GM12878 (cell line): ENCODE data around the gene PGC. TPM values are rescaled to one million over a fixed set of nuclear protein-coding genes. Genes with fewer than 3 reads are reported as not detected.
A peak's percentile ranks its signal among the peaks of the same experiment; 100 is the strongest.

Source experiments
- ATAC-seq: fragments of 200-7000 bp; cut with Tn5 transposase; 3 replicates; pipeline ENCODE4 v1.9.1; 2020; ENCODE audit warnings: mild to moderate bottlenecking, moderate library complexity
- BruUV-seq: library from RNA; stranded (reverse); fragments of 400-500 nt; replicated peaks from 2 replicates; lab custom pipeline; 2021; lab: Mats Ljungman, UMichigan
- CTCF ChIA-PET: fragments of 300-600 bp; sonication (Branson Sonifier 250); formaldehyde crosslinking; extraction: SDS; loops from one replicate; lab custom pipeline; 2021; ENCODE audit warnings: inconsistent platforms; lab: Yijun Ruan, JAX
- POLR2A ChIA-PET: fragments of 350-600 bp; formaldehyde crosslinking; extraction: SDS; loops from one replicate; lab custom pipeline; 2021; ENCODE audit warnings: inconsistent platforms; lab: Charles Lee
- RAD21 ChIA-PET: fragments of 300-600 bp; sonication (Branson Sonifier 250); formaldehyde crosslinking; loops from one replicate; lab custom pipeline; 2023; ENCODE audit warnings: antibody characterized with exemption; ENCODE audit not compliant: unreplicated experiment; lab: Charles Lee
- SMC1A ChIA-PET: fragments of 300-600 bp; sonication (Branson Sonifier 250); formaldehyde crosslinking; loops from one replicate; lab custom pipeline; 2023; ENCODE audit not compliant: unreplicated experiment, uncharacterized antibody; lab: Charles Lee
- DNase-seq: peaks from one replicate; pipeline ENCODE4 v3.0.0-alpha.2; 2011; ENCODE audit warnings: low read depth, low spot score
- FAIRE-seq: peaks from 3 replicates; lab custom pipeline; 2011; peaks lifted over from hg19 to GRCh38; lab: Jason Lieb, UNC
- H2AFZ ChIP-seq: 2 replicates; pipeline ENCODE4 v1.6.0; 2011; ENCODE audit warnings: low read depth, low read length, control low read depth; ENCODE audit not compliant: control insufficient read depth
- H3K27ac ChIP-seq: 2 replicates; pipeline ENCODE4 v1.5.1; 2011; ENCODE audit warnings: control low read depth; ENCODE audit not compliant: control insufficient read depth, insufficient read depth
- H3K27me3 ChIP-seq, 2 experiments: replicated peaks in 1 of 2; 2 replicates each; pipeline versions ENCODE4 v1.6.0 to v1.6.1; 2011; ENCODE audit warnings: low read length in 1 of 2; ENCODE audit not compliant: control insufficient read depth in 2 of 2, insufficient read depth in 2 of 2
- H3K36me3 ChIP-seq, 2 experiments: 2 replicates each; pipeline ENCODE4 v1.5.1; 2011; ENCODE audit warnings: low read length in 1 of 2; ENCODE audit not compliant: control insufficient read depth in 2 of 2, insufficient read depth in 2 of 2
- H3K4me1 ChIP-seq: 2 replicates; pipeline ENCODE4 v1.6.1; 2011; ENCODE audit warnings: mild to moderate bottlenecking, low read length, moderate library complexity, mixed read lengths; ENCODE audit not compliant: control insufficient read depth, insufficient read depth
- H3K4me2 ChIP-seq: 2 replicates; pipeline ENCODE4 v1.6.0; 2011; ENCODE audit warnings: control low read depth; ENCODE audit not compliant: control insufficient read depth, insufficient read depth
- H3K4me3 ChIP-seq: fragments of 200-600 bp; sonication (generic); 2 replicates; pipeline ENCODE4 v1.5.1; 2016
- H3K79me2 ChIP-seq: 2 replicates; pipeline ENCODE4 v1.6.0; 2011; ENCODE audit warnings: low read length; ENCODE audit not compliant: control insufficient read depth, insufficient read depth
- H3K9ac ChIP-seq: 2 replicates; pipeline ENCODE4 v1.8.0; 2011; ENCODE audit warnings: low read length, control low read depth, mixed read lengths; ENCODE audit not compliant: control insufficient read depth, insufficient read depth
- H3K9me3 ChIP-seq: replicated peaks from 3 replicates; pipeline ENCODE4 v1.5.1; 2011; ENCODE audit warnings: mild to moderate bottlenecking, low read length; ENCODE audit not compliant: control insufficient read depth, insufficient read depth
- H4K20me1 ChIP-seq: 2 replicates; pipeline ENCODE4 v1.6.0; 2011; ENCODE audit not compliant: control insufficient read depth, insufficient read depth
- ATF3 ChIP-seq: IDR thresholded peaks from 2 replicates; pipeline ENCODE4 v1.6.1; 2011; ENCODE audit warnings: low read depth, mild to moderate bottlenecking, low read length, moderate library complexity, borderline replicate concordance; ENCODE audit errors: extremely low read depth
- CBFB ChIP-seq: IDR thresholded peaks from 2 replicates; pipeline ENCODE4 v1.6.1; 2016; ENCODE audit warnings: antibody characterized with exemption, low read depth
- CBX3 ChIP-seq: fragments of 200-600 bp; sonication (generic); IDR thresholded peaks from 2 replicates; pipeline ENCODE4 v1.6.1; 2016; ENCODE audit warnings: low read depth, borderline replicate concordance
- ELK1 ChIP-seq: IDR thresholded peaks from 2 replicates; pipeline ENCODE4 v1.6.1; 2012; ENCODE audit warnings: low read depth, low read length, improper control_type of control experiment
- HDAC6 ChIP-seq: fragments of 200-600 bp; sonication (generic); IDR thresholded peaks from one replicate; pipeline ENCODE4 v1.8.0; 2017; ENCODE audit warnings: antibody characterized with exemption; ENCODE audit not compliant: unreplicated experiment
- MTA3 ChIP-seq: IDR thresholded peaks from 2 replicates; pipeline ENCODE4 v1.6.1; 2012; ENCODE audit warnings: low read length, inconsistent platforms, borderline replicate concordance
- NFXL1 ChIP-seq: fragments of 450-650 bp; IDR thresholded peaks from 2 replicates; pipeline ENCODE4 v1.6.1; 2017; ENCODE audit warnings: antibody characterized with exemption, mild to moderate bottlenecking, borderline replicate concordance
- RFX5 ChIP-seq: IDR thresholded peaks from 2 replicates; pipeline ENCODE4 v1.6.1; 2011; ENCODE audit warnings: low read depth, low read length, improper control_type of control experiment
- SIX5 ChIP-seq: IDR thresholded peaks from 2 replicates; pipeline ENCODE4 v1.6.1; 2011; ENCODE audit warnings: mild to moderate bottlenecking, low read depth, low read length, moderate library complexity; ENCODE audit not compliant: severe bottlenecking
- SMARCA5 ChIP-seq: fragments of 450-650 bp; IDR thresholded peaks from 2 replicates; pipeline ENCODE4 v1.6.1; 2017; ENCODE audit warnings: mild to moderate bottlenecking
- SUZ12 ChIP-seq: fragments of 200-600 bp; sonication (generic); IDR thresholded peaks from one replicate; pipeline ENCODE4 v1.6.1; 2018; ENCODE audit warnings: antibody characterized with exemption, mild to moderate bottlenecking; ENCODE audit not compliant: unreplicated experiment
- TARDBP ChIP-seq: IDR thresholded peaks from 2 replicates; pipeline ENCODE4 v1.6.1; 2016; ENCODE audit warnings: borderline replicate concordance
- WRNIP1 ChIP-seq: IDR thresholded peaks from 2 replicates; pipeline ENCODE4 v1.6.1; 2011; ENCODE audit warnings: low read depth, low read length, improper control_type of control experiment, borderline replicate concordance
- ZNF217 ChIP-seq: fragments of 450-650 bp; IDR thresholded peaks from 2 replicates; pipeline ENCODE4 v1.6.1; 2017; ENCODE audit warnings: antibody characterized with exemption, mild to moderate bottlenecking
- WGBS: methylation state at CpG from one replicate; pipeline ENCODE4 v1.1.6; 2016; ENCODE audit warnings: low lambda C conversion rate; ENCODE audit not compliant: insufficient replicate concordance, insufficient coverage; ENCODE audit errors: missing lambda C conversion rate; 5-methylcytosine and 5-hydroxymethylcytosine counted together
- in situ Hi-C: fragments of 300-500 bp; cut with MboI; formaldehyde crosslinking; loops from 9 replicates; pipeline ENCODE4 v1.14.3; 2018; ENCODE audit warnings: mixed read lengths
- intact Hi-C: fragments of 100-400 bp; cut with micrococcal nuclease; formaldehyde crosslinking; loops from one replicate; pipeline ENCODE4 v1.14.2; 2022; ENCODE audit not compliant: unreplicated experiment
- polyA plus RNA-seq, 11 experiments: library from polyadenylated mRNA; depleted of rRNA in 4 of 11; unstranded in 6 of 11; stranded (reverse) in 5 of 11; fragments of >200 nt; fragmentation: Nextera tagmentation in 4 of 11; fragmentation: Illumina TruSeq in 1 of 11; extraction: Ambion mirVana in 4 of 11; extraction: Trizol in 1 of 11; gene quantifications; 1 replicate in 1 of 11; 2 replicates in 10 of 11; pipeline versions ENCODE4 v1.2.1 to v1.2.3, GENCODE V29; 2011 to 2016; ENCODE audit warnings: inconsistent platforms in 2 of 11, missing spikeins in 2 of 11, low read depth in 1 of 11
- total RNA-seq, 4 experiments: library from RNA; depleted of rRNA in 3 of 4; stranded (reverse); fragments of >200 nt in 3 of 4; fragmentation: Illumina TruSeq in 1 of 4; extraction: Trizol in 1 of 4; gene quantifications; 2 replicates each; pipeline versions ENCODE4 v1.2.1 to v1.2.3, GENCODE V29; 2013 to 2021
- TF ChIP-seq, protein P1 (sequence below): IDR thresholded peaks from 2 replicates; pipeline ENCODE4 v1.6.1; 2012; ENCODE audit warnings: low read length, inconsistent platforms

The PGC gene
- total and polyA plus RNA-seq, 10 of the 15 experiments (the other 5 are each of a cell fraction or from before 2014, with no cell fraction given): 0.26 TPM; not detected in 9

DNA sequence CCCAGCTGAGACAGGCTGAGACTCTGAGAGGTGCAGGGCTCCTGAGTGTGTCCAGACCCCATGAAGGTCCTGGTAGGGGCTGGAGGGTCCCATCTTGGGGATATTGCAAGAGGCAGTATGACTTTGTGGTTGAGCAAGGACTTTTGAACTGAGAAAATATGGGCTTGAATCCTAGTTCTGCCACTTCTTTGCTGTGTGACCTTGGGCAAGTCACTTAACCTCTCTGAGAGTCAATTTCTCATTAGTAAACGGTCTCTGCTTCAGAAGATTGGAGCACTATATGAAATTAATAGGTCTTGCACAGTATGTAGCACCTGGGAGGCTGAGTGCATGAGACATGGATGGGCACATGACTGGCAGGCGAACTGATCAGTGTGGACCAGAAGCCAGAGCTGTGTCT is 54.5 kb downstream of the PGC start:
- no TSS peak for BruUV-seq
- SMC1A ChIA-PET: no interaction called here
- Histone ChIP-seq H3K9ac (no peak overlapping the region), H3K4me1 (no peaks in the 10 kb centered on the region), H3K4me3 (no peak overlapping the region), H3K4me2 (no peak overlapping the region), H3K27ac (no peak overlapping the region), H4K20me1 (no peaks in the 10 kb centered on the region; the same call in 1 of the 2 replicates), H3K27me3 (no peaks in the 10 kb centered on the region), H3K36me3 (peaks cover 10 to 33% of the 10 kb centered on the region in 2 experiments; a peak in 3 of 4 replicates), H3K79me2 (peaks cover 37% of the 10 kb centered on the region), H2AFZ (no peak overlapping the region), H3K9me3 (no peaks in the 10 kb centered on the region)
- FAIRE-seq: no peak
- RAD21 ChIA-PET: no interaction called here
- in situ Hi-C loops: no loop called here
- WGBS: 67% methylated on average over 2 of the region's 2 CpGs
- CTCF ChIA-PET: interaction anchor here (0.8 to 2.9 kb wide), 3 partner anchors 10 to 13 kb away, joined by 3 to 9 read pairs (median 6); no protein-coding TSS in a partner anchor
- no peak for DNase-seq
- POLR2A ChIA-PET: interaction anchor here (0.5 kb wide), 1 partner anchor 87 kb away, joined by 3 read pairs; no protein-coding TSS in a partner anchor
- no peak for ATAC-seq
- intact Hi-C loops: no loop called here
- TF ChIP-seq TARDBP (no peak), MTA3 (no peak), RFX5 (no peak), CBX3 (no peak), WRNIP1 (no peak), ATF3 (no peak), HDAC6 (no peak), SUZ12 (no peak), CBFB (no peak), NFXL1 (0 out of 2 replicates have a peak, but pooled peaks have one; percentile 37), SIX5 (no peak), ZNF217 (no peak), ELK1 (no peak), SMARCA5 (peak; percentile 41; the same call in 1 of the 2 replicates)
- TF ChIP-seq, protein P1, sequence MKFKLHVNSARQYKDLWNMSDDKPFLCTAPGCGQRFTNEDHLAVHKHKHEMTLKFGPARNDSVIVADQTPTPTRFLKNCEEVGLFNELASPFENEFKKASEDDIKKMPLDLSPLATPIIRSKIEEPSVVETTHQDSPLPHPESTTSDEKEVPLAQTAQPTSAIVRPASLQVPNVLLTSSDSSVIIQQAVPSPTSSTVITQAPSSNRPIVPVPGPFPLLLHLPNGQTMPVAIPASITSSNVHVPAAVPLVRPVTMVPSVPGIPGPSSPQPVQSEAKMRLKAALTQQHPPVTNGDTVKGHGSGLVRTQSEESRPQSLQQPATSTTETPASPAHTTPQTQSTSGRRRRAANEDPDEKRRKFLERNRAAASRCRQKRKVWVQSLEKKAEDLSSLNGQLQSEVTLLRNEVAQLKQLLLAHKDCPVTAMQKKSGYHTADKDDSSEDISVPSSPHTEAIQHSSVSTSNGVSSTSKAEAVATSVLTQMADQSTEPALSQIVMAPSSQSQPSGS: no peak
- TF ChIP-seq, all 136 proteins: peak for 2
